Measurements from ENCODE around the gene SLC25A26. TPM values are rescaled to one million over a fixed set of nuclear protein-coding genes. Genes with fewer than 3 reads are reported as not detected.

SLC25A26 gene
- total RNA-seq, 1 experiment from 2014 or later: 23.8 TPM

DNA sequence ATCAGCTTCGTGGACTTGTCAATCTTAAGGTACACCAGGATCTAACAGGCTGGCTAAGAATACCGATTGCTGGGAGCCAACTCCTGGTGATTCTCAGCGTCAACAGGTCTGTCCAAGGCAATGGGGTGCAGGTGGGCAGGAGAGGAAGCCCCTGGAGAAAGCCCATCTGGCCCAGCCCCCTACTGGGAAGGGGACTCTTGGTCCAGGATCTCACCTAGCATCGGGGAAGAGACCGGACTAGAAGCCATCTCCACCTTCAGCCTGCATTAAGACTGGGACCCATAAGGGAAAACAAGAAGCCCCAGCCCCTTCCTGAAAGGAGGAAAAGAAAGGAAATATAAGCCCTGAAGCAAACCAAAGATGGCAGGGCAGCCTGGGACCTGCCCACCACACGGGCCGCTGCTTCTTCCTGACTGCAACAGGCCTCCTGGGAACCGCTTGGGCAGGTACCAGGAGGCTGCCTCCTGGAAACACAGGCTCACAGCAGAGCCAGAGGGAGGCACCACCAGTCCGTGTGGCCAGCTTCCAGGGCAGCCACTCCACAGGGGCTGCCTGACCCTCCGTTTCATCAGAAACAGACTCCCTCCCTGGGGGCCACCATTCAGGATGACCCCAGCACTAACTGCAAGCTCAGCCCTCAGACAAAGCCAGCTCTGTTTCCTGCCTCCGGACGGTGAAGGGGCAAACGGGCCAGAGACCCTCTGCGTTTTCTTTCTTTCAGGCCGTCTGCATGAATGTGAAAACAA is 179.8 kb downstream of the SLC25A26 start:
- H3K9me2 ChIP-seq (ENCODE audit: insufficient read depth): no peaks in the 10 kb centered on the region
- no peaks in the 10 kb centered on the region for H3K4me1 ChIP-seq (ENCODE audit: control insufficient read depth in 1 of 2, insufficient read depth in 2 of 2, low read length in 2 of 2)
- intact Hi-C loops (cut with micrococcal nuclease): no loop called here
- TF ChIP-seq, protein P1, sequence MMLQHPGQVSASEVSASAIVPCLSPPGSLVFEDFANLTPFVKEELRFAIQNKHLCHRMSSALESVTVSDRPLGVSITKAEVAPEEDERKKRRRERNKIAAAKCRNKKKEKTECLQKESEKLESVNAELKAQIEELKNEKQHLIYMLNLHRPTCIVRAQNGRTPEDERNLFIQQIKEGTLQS (IDR thresholded peaks at IDR 0.05): no peak
- TF ChIP-seq EGR1 (IDR thresholded peaks at IDR 0.05; ENCODE audit: low read depth): no peak
- no peak for TF ChIP-seq RAD21 (IDR thresholded peaks at IDR 0.05; ENCODE audit: low read depth)
- no peak for TF ChIP-seq MAX (IDR thresholded peaks at IDR 0.05)
- TF ChIP-seq SIN3A (IDR thresholded peaks at IDR 0.05; ENCODE audit: low read depth): no peak
- TF ChIP-seq SRF (IDR thresholded peaks at IDR 0.05; ENCODE audit: low read depth): no peak
- TF ChIP-seq, protein P2, sequence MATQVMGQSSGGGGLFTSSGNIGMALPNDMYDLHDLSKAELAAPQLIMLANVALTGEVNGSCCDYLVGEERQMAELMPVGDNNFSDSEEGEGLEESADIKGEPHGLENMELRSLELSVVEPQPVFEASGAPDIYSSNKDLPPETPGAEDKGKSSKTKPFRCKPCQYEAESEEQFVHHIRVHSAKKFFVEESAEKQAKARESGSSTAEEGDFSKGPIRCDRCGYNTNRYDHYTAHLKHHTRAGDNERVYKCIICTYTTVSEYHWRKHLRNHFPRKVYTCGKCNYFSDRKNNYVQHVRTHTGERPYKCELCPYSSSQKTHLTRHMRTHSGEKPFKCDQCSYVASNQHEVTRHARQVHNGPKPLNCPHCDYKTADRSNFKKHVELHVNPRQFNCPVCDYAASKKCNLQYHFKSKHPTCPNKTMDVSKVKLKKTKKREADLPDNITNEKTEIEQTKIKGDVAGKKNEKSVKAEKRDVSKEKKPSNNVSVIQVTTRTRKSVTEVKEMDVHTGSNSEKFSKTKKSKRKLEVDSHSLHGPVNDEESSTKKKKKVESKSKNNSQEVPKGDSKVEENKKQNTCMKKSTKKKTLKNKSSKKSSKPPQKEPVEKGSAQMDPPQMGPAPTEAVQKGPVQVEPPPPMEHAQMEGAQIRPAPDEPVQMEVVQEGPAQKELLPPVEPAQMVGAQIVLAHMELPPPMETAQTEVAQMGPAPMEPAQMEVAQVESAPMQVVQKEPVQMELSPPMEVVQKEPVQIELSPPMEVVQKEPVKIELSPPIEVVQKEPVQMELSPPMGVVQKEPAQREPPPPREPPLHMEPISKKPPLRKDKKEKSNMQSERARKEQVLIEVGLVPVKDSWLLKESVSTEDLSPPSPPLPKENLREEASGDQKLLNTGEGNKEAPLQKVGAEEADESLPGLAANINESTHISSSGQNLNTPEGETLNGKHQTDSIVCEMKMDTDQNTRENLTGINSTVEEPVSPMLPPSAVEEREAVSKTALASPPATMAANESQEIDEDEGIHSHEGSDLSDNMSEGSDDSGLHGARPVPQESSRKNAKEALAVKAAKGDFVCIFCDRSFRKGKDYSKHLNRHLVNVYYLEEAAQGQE (IDR thresholded peaks at IDR 0.05; ENCODE audit: low read depth): no peak
- TF ChIP-seq POLR2AphosphoS5 (IDR thresholded peaks at IDR 0.05; ENCODE audit: low read depth, low read length): no peak
- no peak for TF ChIP-seq JUND (IDR thresholded peaks at IDR 0.05)
- no peak for TF ChIP-seq ELF1 (IDR thresholded peaks at IDR 0.05; ENCODE audit: borderline replicate concordance, low read depth)
- no peak for TF ChIP-seq ZFX (IDR thresholded peaks at IDR 0.05)
- no peak overlapping the region for H3K27ac ChIP-seq (ENCODE audit: low read depth, low read length)
- H3K27me3 ChIP-seq (ENCODE audit: insufficient read depth, low read length): no peaks in the 10 kb centered on the region
- ChIA-PET POLR2A (no interaction called here), CTCF (no interaction called here), RAD21 (ENCODE audit: low non-redundant PET in 1 of 2, low total read pairs in 2 of 2, uncharacterized antibody in 2 of 2, unreplicated experiment in 2 of 2) (no interaction called here)
- ATAC-seq: no peak
- H3K4me3 ChIP-seq (replicated peaks in 1 of 2; ENCODE audit: low read depth in 1 of 2, low read length in 2 of 2): no peak overlapping the region
- no peak overlapping the region for H2AFZ ChIP-seq (ENCODE audit: low read depth, low read length, poor library complexity, severe bottlenecking)
- no peak for DNase-seq (ENCODE audit: low read depth, low spot score)
- no TSS peak for BruUV-seq (replicated peaks)
- H3K9ac ChIP-seq (ENCODE audit: low read length): no peak overlapping the region
- H3K36me3 ChIP-seq (ENCODE audit: control insufficient read depth in 1 of 2, insufficient read depth in 2 of 2, low read length in 2 of 2): no peaks in the 10 kb centered on the region
- H3K9me3 ChIP-seq (ENCODE audit: control insufficient read depth in 1 of 2, insufficient read depth in 1 of 2, low read depth in 1 of 2, low read length in 2 of 2): no peaks in the 10 kb centered on the region
- no peaks in the 10 kb centered on the region for H4K20me1 ChIP-seq (ENCODE audit: insufficient read depth)
- H3K79me2 ChIP-seq (ENCODE audit: insufficient read depth, low read length): no peaks in the 10 kb centered on the region
- no peak overlapping the region for H3K4me2 ChIP-seq (ENCODE audit: low read length)

Data from HCT116 (cell line).